ENCODE data around the gene SYPL2. TPM values are rescaled to one million over a fixed set of nuclear protein-coding genes. Genes with fewer than 3 reads are reported as not detected.
A peak's percentile ranks its signal among the peaks of the same experiment; 100 is the strongest.

Gene SYPL2
- total RNA-seq, 1 donor from 2014 or later = 1.5 TPM

GRCh38 chr1:109499081-109499480 is 32.7 kb downstream of the SYPL2 start:
- Histone ChIP-seq H3K27ac (peak overlapping the region; percentile 27), H3K4me3 (no peak overlapping the region), H3K27me3 (no peaks in the 10 kb centered on the region), H3K4me1 (peaks cover 84% of the 10 kb centered on the region), H3K36me3 (peaks cover 0 to 19% of the 10 kb centered on the region in 2 donors), H3K9me3 (no peaks in the 10 kb centered on the region)
- TF ChIP-seq POLR2A (IDR thresholded peaks at IDR 0.05) (no peak), POLR2AphosphoS5 (IDR thresholded peaks at IDR 0.05; ENCODE audit: insufficient read depth in 1 of 2, low read depth in 1 of 2) (no peak)
- TF ChIP-seq, protein P1, sequence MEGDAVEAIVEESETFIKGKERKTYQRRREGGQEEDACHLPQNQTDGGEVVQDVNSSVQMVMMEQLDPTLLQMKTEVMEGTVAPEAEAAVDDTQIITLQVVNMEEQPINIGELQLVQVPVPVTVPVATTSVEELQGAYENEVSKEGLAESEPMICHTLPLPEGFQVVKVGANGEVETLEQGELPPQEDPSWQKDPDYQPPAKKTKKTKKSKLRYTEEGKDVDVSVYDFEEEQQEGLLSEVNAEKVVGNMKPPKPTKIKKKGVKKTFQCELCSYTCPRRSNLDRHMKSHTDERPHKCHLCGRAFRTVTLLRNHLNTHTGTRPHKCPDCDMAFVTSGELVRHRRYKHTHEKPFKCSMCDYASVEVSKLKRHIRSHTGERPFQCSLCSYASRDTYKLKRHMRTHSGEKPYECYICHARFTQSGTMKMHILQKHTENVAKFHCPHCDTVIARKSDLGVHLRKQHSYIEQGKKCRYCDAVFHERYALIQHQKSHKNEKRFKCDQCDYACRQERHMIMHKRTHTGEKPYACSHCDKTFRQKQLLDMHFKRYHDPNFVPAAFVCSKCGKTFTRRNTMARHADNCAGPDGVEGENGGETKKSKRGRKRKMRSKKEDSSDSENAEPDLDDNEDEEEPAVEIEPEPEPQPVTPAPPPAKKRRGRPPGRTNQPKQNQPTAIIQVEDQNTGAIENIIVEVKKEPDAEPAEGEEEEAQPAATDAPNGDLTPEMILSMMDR (IDR thresholded peaks at IDR 0.05) = no peak
- no peak for DNase-seq (ENCODE audit: extremely low spot score in 2 of 2)
- intact Hi-C loops (cut with DNase I) = loop anchor here (5.0 kb wide), 1 partner anchor 33 kb away; no protein-coding TSS in a partner anchor

DNA sequence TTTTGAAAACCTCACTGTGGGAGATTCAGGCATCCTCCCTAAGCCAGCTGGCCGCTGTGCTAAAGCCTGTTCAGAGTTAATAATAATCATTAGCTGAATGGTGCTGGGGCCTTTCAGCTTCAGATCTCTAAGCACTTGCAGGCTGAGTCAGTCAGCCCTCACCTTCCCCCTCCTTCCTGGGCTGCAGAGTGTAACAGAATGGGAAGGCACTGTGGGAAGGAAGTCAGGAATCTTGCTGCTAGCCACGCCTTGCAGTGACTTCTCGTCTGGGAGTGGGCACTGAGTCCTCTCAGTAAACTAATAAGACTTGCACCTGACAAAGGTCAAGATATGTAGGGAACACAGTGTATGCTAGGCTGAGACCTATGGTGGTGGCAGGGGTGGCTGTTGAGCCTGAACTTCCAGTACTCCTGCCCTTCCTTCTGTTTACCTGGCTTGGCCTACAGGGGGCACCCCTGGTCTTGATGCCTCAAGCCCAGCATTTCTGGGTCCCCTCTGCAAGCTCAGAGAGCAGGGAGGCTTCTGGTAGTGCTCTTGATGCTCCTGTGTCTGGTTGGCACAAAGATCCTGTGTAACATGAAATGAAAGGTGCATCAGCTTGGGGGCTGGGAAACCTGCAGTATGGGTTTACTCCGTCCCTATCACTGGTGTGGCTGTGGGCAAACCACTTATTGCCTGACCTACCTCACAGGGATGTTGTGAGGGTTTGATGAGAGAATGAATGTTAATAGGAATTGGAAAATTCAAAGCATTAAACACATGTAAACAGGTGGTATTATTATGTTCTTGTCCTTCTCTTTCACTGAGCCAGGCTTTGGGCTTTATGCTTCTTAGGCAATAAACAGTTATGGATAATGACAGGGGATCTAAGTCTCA is 33.6 kb downstream of the SYPL2 start:
- H3K36me3 ChIP-seq = peaks cover 0 to 19% of the 10 kb centered on the region in 2 donors
- no peak for DNase-seq (ENCODE audit: extremely low spot score in 2 of 2)
- no peaks in the 10 kb centered on the region for H3K27me3 ChIP-seq
- H3K9me3 ChIP-seq = no peaks in the 10 kb centered on the region
- no peak overlapping the region for H3K4me3 ChIP-seq
- TF ChIP-seq, protein P1 (IDR thresholded peaks at IDR 0.05) = no peak
- peak in 1 of 2 donors; percentile 15 for TF ChIP-seq POLR2AphosphoS5 (IDR thresholded peaks at IDR 0.05; ENCODE audit: insufficient read depth in 1 of 2, low read depth in 1 of 2)
- no peak for TF ChIP-seq POLR2A (IDR thresholded peaks at IDR 0.05)
- intact Hi-C loops (cut with DNase I) = loop anchor here (5.0 kb wide), 1 partner anchor 32 kb away; no protein-coding TSS in a partner anchor
- peaks cover 81% of the 10 kb centered on the region for H3K4me1 ChIP-seq
- H3K27ac ChIP-seq = peak overlapping the region; percentile 47

DNA sequence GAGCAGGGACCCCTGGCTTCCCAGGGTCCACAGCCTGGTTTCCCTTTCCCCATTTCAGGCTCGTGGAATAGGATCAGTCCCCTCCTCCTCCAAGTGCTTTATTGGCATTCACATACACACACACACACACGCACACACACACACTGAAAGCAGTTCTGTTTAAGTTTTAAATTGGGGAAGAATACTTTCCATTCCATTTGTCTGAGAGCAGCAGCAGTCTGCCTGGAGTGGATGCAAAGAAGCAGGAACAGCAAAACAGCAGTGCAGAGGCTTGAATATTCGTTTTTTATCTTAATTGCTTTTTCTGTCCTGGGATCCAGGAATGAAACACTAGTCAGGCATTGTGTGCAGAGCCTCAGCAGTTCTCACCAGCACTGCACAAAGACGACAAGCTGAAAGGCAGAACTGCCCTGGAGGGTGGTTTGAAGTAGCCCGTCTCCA is 34.6 kb downstream of the SYPL2 start:
- Histone ChIP-seq H3K4me3 (no peak overlapping the region), H3K27me3 (no peaks in the 10 kb centered on the region), H3K4me1 (peaks cover 71% of the 10 kb centered on the region), H3K27ac (peak overlapping the region; percentile 48), H3K36me3 (peaks cover 0 to 12% of the 10 kb centered on the region in 2 donors), H3K9me3 (no peaks in the 10 kb centered on the region)
- TF ChIP-seq, protein P1 (IDR thresholded peaks at IDR 0.05) = no peak
- TF ChIP-seq POLR2AphosphoS5 (IDR thresholded peaks at IDR 0.05; ENCODE audit: insufficient read depth in 1 of 2, low read depth in 1 of 2) (no peak), POLR2A (IDR thresholded peaks at IDR 0.05) (no peak)
- DNase-seq (ENCODE audit: extremely low spot score in 2 of 2) = no peak
- intact Hi-C loops (cut with DNase I) = no loop called here

DNA sequence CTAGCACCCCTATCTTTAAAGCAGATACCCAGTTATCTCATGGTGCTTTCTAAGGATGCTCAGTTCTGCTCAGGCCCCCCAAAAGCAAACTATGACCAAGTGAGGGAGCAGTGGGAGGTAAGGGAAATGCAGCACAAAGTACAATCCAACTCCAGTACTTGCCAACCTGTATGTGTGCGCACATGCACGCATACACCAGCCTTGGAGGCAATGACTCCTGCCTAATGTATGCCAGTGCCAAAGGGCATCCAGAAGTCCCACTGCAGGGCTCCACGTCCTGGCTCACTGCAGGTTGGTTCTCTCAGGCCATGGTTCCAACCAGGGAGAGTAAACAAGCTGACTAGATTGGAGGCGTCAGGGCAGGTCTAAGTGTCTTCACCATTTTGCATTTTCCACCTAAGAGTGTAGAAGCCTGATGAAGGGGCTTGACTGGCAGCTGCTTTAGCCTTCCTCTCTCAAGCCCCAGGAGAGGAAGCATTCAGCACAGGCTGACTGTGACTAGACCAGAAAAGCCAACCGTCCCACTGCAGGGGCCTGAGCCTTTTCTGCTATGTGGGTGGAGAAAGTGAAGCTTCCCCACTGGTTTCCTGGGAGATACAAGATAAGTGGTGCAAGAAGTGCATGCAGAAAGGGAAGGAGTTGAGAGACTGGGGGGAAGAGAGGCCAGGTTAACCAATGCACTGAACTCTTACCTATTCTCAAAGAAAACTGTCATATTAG is 35.5 kb downstream of the SYPL2 start:
- Histone ChIP-seq H3K27ac (peak overlapping the region; percentile 48), H3K36me3 (peaks cover 0 to 4% of the 10 kb centered on the region in 2 donors), H3K4me3 (no peak overlapping the region), H3K27me3 (no peaks in the 10 kb centered on the region), H3K9me3 (no peaks in the 10 kb centered on the region), H3K4me1 (peaks cover 65% of the 10 kb centered on the region)
- no peak for DNase-seq (ENCODE audit: extremely low spot score in 2 of 2)
- TF ChIP-seq POLR2AphosphoS5 (IDR thresholded peaks at IDR 0.05; ENCODE audit: insufficient read depth in 1 of 2, low read depth in 1 of 2) = no peak
- no peak for TF ChIP-seq POLR2A (IDR thresholded peaks at IDR 0.05)
- TF ChIP-seq, protein P1 (IDR thresholded peaks at IDR 0.05) = no peak
- intact Hi-C loops (cut with DNase I) = no loop called here
